ENCODE measurements around the gene FARP2.

GRCh38 chr2:241456546-241456945, 100.5 kb downstream of the FARP2 start:
- TF ChIP-seq TAF1 (IDR thresholded peaks at IDR 0.05; ENCODE audit: low read depth) (no peak), MAX (IDR thresholded peaks at IDR 0.05) (no peak), TEAD4 (IDR thresholded peaks at IDR 0.05) (no peak), YY1 (IDR thresholded peaks at IDR 0.05; ENCODE audit: low read depth) (no peak), REST (IDR thresholded peaks at IDR 0.05; ENCODE audit: low read depth) (no peak), RAD21 (IDR thresholded peaks at IDR 0.05; ENCODE audit: low read depth) (no peak), USF1 (IDR thresholded peaks at IDR 0.05) (no peak), CEBPB (IDR thresholded peaks at IDR 0.05) (no peak), EGR1 (IDR thresholded peaks at IDR 0.05) (no peak), EP300 (IDR thresholded peaks at IDR 0.05; ENCODE audit: borderline replicate concordance) (no peak), FOXM1 (IDR thresholded peaks at IDR 0.05; ENCODE audit: borderline replicate concordance, low read depth) (no peak), TCF12 (IDR thresholded peaks at IDR 0.05; ENCODE audit: low read depth) (no peak)

Measured in Ishikawa (cell line).